ENCODE results near the gene TRIM37.
"Not testable (repeated sequence)": the region's sequence is repeated elsewhere in the genome, so short reads cannot be mapped to it uniquely, and the experiment has no call there.

Gene TRIM37

DNA sequence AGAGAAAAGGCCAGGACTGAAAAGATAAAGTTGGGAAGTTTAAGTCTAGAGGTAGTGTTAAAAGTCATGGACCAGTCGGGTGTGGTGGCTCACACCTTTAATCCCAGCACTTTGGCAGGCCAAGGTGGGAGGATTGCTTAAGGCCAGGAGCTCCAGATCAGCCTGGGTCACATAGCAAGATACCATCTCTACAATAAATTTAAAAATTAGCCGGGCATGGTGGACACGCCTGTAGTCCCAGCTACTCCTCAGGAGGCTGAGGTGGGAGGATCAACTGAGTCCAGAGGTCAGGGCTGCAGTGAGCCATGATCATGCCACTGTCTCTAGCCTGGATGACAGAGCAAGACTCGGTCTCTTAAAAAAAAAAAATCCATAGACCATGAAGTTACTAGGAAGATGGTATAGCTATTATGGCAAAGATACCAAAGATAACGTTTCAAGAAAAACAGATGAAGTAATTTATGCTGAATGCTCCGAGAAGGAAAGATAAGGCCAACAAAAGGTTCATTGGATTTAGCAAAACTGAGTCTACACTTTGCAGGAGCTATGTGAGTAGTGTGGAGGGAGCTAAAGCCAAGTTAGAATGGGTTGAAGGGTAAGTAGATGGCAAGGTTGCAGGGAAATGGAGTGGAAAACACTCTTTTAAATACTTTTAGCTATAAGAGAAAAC, 11.7 kb downstream of the TRIM37 start:
- DNase-seq (ENCODE audit: low spot score), result no peak
- Histone ChIP-seq H3K4me3 (no peak overlapping the region), H3K27ac (no peak overlapping the region)
- TF ChIP-seq CTCF (IDR thresholded peaks at IDR 0.05), result no peak

- TF ChIP-seq CTCF (IDR thresholded peaks at IDR 0.05), result no peak
- Histone ChIP-seq H3K4me3 (peak overlapping the region; percentile 59), H3K27ac (peak overlapping the region; percentile 64 to 80)
- DNase-seq (ENCODE audit: low spot score), result no peak
Measured at GRCh38 chr17:59093702-59094231, 12.9 kb downstream of the TRIM37 start.

DNA sequence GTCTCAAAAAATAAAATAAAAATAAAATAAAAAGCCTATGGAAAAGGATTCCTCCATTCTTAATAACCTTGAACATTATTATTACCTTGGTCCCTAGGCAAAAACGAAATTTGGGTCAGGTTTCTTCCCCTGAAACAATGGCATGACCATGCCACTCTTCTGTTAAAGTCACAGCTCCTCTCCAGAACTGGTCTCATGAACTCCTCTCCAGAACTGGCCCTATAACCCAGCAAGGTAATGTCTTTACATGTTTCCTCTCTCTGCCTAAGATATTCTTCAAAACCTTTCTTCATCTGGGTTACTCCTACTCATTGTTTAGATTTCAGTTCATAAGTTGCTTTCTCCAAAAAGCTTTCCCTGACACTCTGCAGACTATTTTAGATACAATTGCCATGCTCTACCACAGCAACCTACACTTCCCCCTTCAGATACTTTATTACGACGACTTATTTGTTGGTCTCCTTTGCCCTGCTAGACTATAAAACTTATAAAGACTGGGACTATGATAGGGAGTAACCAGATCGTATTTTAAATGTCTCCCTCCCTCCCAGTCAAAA, 13.5 kb downstream of the TRIM37 start:
- Histone ChIP-seq H3K27ac (peak overlapping the region; percentile 64 to 80), H3K4me3 (peak overlapping the region; percentile 59)
- no peak for DNase-seq (ENCODE audit: low spot score)
- TF ChIP-seq CTCF (IDR thresholded peaks at IDR 0.05), result no peak

DNA sequence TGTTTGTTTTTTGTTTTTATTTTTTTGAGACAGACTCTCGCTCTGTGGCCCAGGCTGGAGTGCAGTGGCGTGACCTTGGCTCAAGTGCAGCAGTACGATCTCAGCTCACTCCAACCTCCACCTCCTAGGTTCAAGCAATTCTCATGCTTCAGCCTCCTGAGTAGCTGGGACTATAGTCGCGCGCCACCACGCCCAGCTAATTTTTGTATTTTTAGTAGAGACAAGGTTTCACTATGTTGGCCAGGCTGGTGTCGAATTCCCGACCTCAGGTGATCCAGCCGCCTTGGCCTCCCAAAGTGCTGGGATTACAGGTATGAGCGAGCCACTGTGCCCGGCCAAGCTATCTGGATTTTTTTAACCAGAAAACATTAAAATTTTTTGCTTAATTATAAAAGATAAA, 16.1 kb downstream of the TRIM37 start:
- DNase-seq (ENCODE audit: low spot score); H3K4me3 ChIP-seq; H3K27ac ChIP-seq: not testable (repeated sequence)

- no peak for DNase-seq (ENCODE audit: low spot score)
- H3K4me3 ChIP-seq, result no peak overlapping the region
- no peak for TF ChIP-seq CTCF (IDR thresholded peaks at IDR 0.05)
- no peak overlapping the region for H3K27ac ChIP-seq
Measured at GRCh38 chr17:59084154-59084553, 22.5 kb downstream of the TRIM37 start.

- Histone ChIP-seq H3K4me3 (no peak overlapping the region), H3K27ac (no peak overlapping the region)
- no peak for DNase-seq (ENCODE audit: low spot score)
- TF ChIP-seq CTCF (IDR thresholded peaks at IDR 0.05), result no peak
Measured at GRCh38 chr17:59074494-59074893, 32.2 kb downstream of the TRIM37 start.

GRCh38 chr17:59073972-59074371, 32.7 kb downstream of the TRIM37 start:
- Histone ChIP-seq H3K4me3 (no peak overlapping the region), H3K27ac (no peak overlapping the region)
- DNase-seq (ENCODE audit: low spot score), result no peak
- TF ChIP-seq CTCF (IDR thresholded peaks at IDR 0.05), result no peak
